Dermis blood vessel endothelial cell (primary cell): ENCODE results near the gene CHRNA10. TPM values are rescaled to one million over a fixed set of nuclear protein-coding genes. Genes with fewer than 3 reads are reported as not detected.
"Not testable (repeated sequence)": the region's sequence is repeated elsewhere in the genome, so short reads cannot be mapped to it uniquely, and the experiment has no call there.

Experiments used
- DNase-seq: peaks from one replicate; pipeline ENCODE4 v3.0.0; 2010
- total RNA-seq: library from RNA; depleted of rRNA; stranded (reverse); fragments of >200 nt; gene quantifications from 2 replicates; pipeline ENCODE4 v1.2.3, GENCODE V29; 2014

The CHRNA10 gene
- total RNA-seq, 1 donor from 2014 or later: 0.85 TPM

- DNase-seq: no peak
These were observed 5.7 kb downstream of the CHRNA10 start for GRCh38 chr11:3665336-3666022.

DNA sequence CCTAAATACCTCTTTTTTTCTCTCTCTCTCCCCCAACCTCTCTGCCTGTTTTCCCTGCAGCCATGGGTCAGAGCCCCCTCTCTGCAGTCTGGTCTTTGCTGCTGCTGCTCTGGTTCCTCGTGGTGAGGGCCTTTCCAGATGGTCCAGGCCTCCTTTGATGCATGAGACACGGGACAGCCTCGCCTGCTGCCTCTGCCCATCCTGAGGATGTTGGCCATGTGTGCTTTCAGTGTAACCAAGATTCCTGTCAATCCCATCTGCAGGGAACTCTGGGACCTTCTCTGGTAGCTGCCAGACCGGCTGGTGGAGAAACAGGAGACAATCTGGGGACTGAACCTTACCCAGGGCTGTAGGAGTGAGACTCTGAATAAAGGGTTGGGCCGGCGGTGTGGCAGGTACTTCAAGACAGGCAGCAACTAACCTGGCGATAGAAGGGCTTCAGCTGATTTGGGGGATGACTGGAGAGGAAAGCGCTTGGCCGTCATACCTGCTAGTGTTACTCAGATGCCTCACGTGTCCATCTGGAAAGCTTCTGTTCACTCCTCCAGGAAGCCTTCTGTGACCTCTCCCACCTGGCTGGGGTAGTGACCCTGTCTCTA is 7.1 kb downstream of the CHRNA10 start:
- no peak for DNase-seq

- no peak for DNase-seq
These were observed 8.3 kb downstream of the CHRNA10 start for GRCh38 chr11:3662856-3663255.

DNA sequence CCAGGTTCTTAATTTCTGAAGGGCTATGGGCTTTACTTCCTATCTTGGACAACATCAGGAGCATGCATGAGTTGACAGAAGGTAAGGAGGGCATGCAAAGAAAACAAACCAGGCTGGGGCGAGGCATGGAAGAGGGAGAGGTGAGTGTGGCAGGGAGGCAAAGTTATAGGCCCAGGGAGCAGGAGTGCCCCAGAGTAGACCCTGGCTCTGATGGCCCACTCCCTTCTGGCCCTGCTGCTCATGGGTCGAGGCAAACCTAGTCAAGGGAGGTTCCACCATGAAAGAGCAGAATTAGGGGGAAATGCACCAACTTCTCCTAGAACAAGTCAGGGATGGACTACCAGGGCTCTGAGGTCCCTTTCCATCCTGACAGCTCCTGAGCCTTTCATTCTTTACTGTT is 10.2 kb downstream of the CHRNA10 start:
- no peak for DNase-seq

- DNase-seq: no peak
These were observed 11.3 kb downstream of the CHRNA10 start for GRCh38 chr11:3659595-3660515.

GRCh38 chr11:3658252-3658651 is 12.9 kb downstream of the CHRNA10 start:
- no peak for DNase-seq

- not testable (repeated sequence) for DNase-seq
These were observed 13.9 kb downstream of the CHRNA10 start for GRCh38 chr11:3657331-3657730.

- no peak for DNase-seq
These were observed 15.6 kb downstream of the CHRNA10 start for GRCh38 chr11:3655547-3655946.

- DNase-seq: not testable (repeated sequence)
These were observed 18.7 kb downstream of the CHRNA10 start for GRCh38 chr11:3652514-3652913.

- not testable (repeated sequence) for DNase-seq
These were observed 21.8 kb downstream of the CHRNA10 start for GRCh38 chr11:3649374-3649773.

- DNase-seq: not testable (repeated sequence)
These were observed 22.3 kb downstream of the CHRNA10 start for GRCh38 chr11:3648843-3649242.

- no peak for DNase-seq
These were observed 25.6 kb downstream of the CHRNA10 start for GRCh38 chr11:3645552-3645951.

DNA sequence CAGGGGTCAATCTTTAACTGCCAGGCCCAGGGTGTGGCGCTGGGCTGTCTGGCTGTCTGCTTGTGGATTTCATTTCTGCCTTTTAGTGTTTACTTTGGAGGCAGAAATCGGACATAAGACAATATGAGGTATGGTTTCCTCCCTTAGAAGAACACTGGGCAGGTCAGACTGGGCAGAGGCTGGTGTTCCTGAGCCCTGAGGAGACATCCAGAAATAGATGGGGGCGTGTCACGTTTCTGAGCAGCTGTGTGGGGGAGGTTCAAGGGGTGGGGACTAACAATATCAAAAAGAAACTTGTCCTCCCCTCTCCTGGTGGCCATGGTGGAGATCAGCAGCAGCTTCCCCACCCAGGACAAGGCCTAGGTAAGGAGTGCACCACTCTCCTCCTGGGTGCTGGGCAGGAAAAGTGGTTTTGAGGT is 26.4 kb downstream of the CHRNA10 start, which contains the start of gene ART1:
Gene ART1, plus strand, starts transcription at position 312 of the 419 bp plus-strand sequence. CDS start 14,086 bp downstream, outside the sequence.
- peak; percentile 19 for DNase-seq

GRCh38 chr11:3643102-3643546 is 28.1 kb downstream of the CHRNA10 start:
- DNase-seq: not testable (repeated sequence)

- peak; percentile 54 for DNase-seq
These were observed 28.9 kb downstream of the CHRNA10 start for GRCh38 chr11:3642071-3642951.

DNA sequence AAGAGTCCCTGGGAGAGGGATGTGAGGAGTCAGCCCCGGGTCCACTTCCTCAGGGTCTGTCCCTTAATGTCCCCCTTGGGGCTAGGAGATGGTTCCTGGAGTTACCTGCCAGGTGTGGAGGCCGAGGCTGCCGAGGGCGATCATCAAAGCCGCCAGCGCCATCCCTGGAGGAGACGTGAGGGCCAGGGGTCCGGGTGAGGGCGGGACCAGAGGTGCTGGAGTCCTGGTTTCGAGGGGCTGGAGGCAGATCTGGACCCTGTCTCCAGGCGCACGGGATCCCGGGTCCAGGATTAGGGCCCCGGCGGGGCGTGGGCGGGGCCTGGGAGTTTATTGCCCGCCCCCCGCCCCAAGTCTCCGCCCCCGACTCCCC is 29.5 kb downstream of the CHRNA10 start, which contains the start of gene ART5:
Gene ART5, minus strand, starts transcription at position 292 of the 370 bp plus-strand sequence. Its CDS starts 130 bp downstream, at position 162.
- DNase-seq: no peak

DNA sequence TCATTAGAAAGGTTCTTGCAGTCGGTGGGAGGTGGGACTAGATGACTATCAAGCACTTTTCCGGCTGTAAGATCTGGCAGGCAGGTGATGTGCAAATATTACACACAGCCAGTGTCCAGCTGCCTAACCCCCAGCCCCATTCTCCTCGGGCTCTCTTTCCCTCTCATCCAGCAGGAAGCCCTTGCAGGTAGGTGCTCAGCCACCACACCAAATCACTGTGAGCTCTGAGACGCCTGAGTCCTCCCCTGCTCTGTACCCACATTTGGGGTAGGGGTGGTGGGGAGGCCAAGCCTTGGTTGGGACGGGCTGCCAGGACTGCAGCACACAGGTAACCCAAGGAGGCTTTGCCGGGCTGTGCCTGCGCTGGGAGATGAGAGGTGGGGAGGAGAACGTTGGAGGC is 30.0 kb downstream of the CHRNA10 start:
- DNase-seq: no peak

GRCh38 chr11:3639841-3640240 is 31.3 kb downstream of the CHRNA10 start:
- DNase-seq: no peak

DNA sequence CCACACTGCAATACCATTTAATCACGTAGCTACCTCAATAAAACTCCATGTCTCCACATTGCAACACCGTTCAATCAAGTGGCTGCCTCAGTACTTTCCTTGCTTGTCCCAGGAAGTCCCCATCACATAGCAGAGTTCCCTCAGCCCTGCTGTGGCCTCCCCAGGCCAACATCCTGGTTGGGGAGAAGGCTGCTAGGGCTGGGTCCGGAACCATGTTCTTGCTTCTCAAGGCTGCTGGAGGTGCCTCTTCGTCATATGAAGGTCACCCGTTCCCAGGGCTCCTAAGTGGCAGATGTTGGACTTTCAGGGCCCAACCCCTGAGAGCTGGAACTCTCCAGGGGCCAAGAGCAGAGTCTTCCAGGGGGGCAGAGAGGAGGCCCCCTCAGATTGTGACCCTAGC is 32.7 kb downstream of the CHRNA10 start:
- DNase-seq: no peak

GRCh38 chr11:3637201-3637600 is 34.0 kb downstream of the CHRNA10 start:
- DNase-seq: no peak

DNA sequence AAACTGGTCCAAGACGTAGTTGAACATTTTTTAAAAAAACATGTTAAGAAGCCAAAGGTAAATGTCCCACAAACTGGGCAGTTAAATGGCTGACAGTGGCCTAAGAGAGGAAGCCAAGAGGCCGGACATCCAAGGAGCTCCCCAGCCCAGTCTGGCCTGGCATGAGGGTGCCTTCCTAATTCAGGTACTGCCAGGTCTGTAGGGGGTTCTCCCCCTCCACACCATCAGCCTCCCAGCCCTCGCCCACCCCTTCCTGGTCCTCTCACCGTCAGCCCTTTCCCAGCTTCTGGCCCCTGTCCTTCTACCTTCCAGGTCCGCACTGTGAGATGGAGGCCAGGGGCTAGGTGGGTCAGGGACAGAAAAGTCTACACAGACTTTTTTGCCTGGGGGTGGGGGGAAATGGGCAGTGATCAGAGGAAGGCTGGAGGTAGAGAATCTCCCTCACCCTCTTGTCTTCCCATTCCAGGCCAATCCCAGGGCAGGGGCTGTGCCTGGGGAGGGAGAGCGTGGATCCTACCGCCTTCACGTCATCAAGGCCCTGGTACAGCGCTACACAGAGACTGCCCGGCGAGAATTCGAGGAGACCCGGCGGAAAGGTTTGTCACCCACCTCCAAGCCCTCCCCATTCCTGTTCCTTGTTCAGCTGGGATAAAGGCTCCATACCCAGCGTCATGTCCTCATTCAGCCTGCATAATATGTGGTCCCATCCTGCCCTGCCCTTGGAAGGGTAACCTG is 35.4 kb downstream of the CHRNA10 start:
- no peak for DNase-seq
